Keratinocyte (primary cell): Measurements from ENCODE around the gene ZNF511. TPM values are rescaled to one million over a fixed set of nuclear protein-coding genes. Genes with fewer than 3 reads are reported as not detected.

ENCODE experiments used
- DNase-seq: peaks from one replicate; pipeline ENCODE4 v3.0.0-alpha.2; 2011; ENCODE audit warnings: low read depth, missing footprints, low spot score
- FAIRE-seq: peaks from 2 replicates; lab custom pipeline; 2011; peaks lifted over from hg19 to GRCh38; lab: Jason Lieb, UNC
- H2AFZ ChIP-seq: 2 replicates; pipeline ENCODE4 v1.6.0; 2012; ENCODE audit warnings: low read length, control low read depth, inconsistent platforms; ENCODE audit not compliant: control insufficient read depth
- H3K27ac ChIP-seq: 2 replicates; pipeline ENCODE4 v1.5.1; 2011; ENCODE audit warnings: low read length; ENCODE audit not compliant: control insufficient read depth, insufficient read depth
- H3K27me3 ChIP-seq: 3 replicates; pipeline ENCODE4 v1.6.0; 2011; ENCODE audit warnings: low read length; ENCODE audit not compliant: control insufficient read depth, insufficient read depth; ENCODE audit errors: extremely low read depth
- H3K36me3 ChIP-seq, 2 experiments: 2 replicates in 1 of 2; 3 replicates in 1 of 2; pipeline ENCODE4 v1.5.1; 2011; ENCODE audit warnings: low read length in 2 of 2, mild to moderate bottlenecking in 1 of 2; ENCODE audit not compliant: control insufficient read depth in 2 of 2, insufficient read depth in 2 of 2; ENCODE audit errors: extremely low read depth in 1 of 2
- H3K4me1 ChIP-seq: 3 replicates; pipeline ENCODE4 v1.5.1; 2011; ENCODE audit warnings: low read length; ENCODE audit not compliant: control insufficient read depth, insufficient read depth; ENCODE audit errors: extremely low read depth
- H3K4me2 ChIP-seq: 3 replicates; pipeline ENCODE4 v1.6.0; 2011; ENCODE audit warnings: low read depth, low read length; ENCODE audit not compliant: control insufficient read depth, insufficient read depth; ENCODE audit errors: extremely low read depth
- H3K4me3 ChIP-seq, 3 experiments: fragments of 200-600 bp in 1 of 3; sonication (generic) in 1 of 3; 2 replicates in 2 of 3; 3 replicates in 1 of 3; pipeline ENCODE4 v1.5.1; 2011 to 2016; ENCODE audit warnings: low read length in 3 of 3, mild to moderate bottlenecking in 3 of 3, control low read depth in 2 of 3, inconsistent platforms in 1 of 3, low read depth in 1 of 3, mixed read lengths in 1 of 3, mixed run types in 1 of 3, moderate library complexity in 1 of 3; ENCODE audit not compliant: control insufficient read depth in 2 of 3, insufficient read depth in 2 of 3; ENCODE audit errors: extremely low read depth in 1 of 3
- H3K79me2 ChIP-seq: 2 replicates; pipeline ENCODE4 v1.6.0; 2012; ENCODE audit warnings: low read length; ENCODE audit not compliant: control insufficient read depth, insufficient read depth
- H3K9ac ChIP-seq: 3 replicates; pipeline ENCODE4 v1.6.0; 2011; ENCODE audit warnings: low read length; ENCODE audit not compliant: control insufficient read depth, insufficient read depth; ENCODE audit errors: extremely low read depth
- H3K9me1 ChIP-seq: 3 replicates; pipeline ENCODE4 v1.6.0; 2011; ENCODE audit warnings: low read length; ENCODE audit not compliant: control insufficient read depth, insufficient read depth; ENCODE audit errors: extremely low read depth
- H3K9me3 ChIP-seq: 2 replicates; pipeline ENCODE4 v1.5.1; 2012; ENCODE audit warnings: low read depth, low read length; ENCODE audit not compliant: control insufficient read depth
- H4K20me1 ChIP-seq: 3 replicates; pipeline ENCODE4 v1.6.0; 2011; ENCODE audit warnings: low read length; ENCODE audit not compliant: control insufficient read depth, insufficient read depth; ENCODE audit errors: extremely low read depth
- EZH2 ChIP-seq: IDR thresholded peaks from one replicate; pipeline ENCODE4 v1.6.1; 2012; ENCODE audit warnings: inconsistent platforms, mild to moderate bottlenecking, low read length, moderate library complexity
- dilution Hi-C: fragments of 300-500 bp; cut with MboI; formaldehyde crosslinking; loops from one replicate; pipeline ENCODE4 v1.7.0; 2020; ENCODE audit warnings: low sequenced_read_pairs; ENCODE audit not compliant: extremely low pct_ligation_motif_present
- polyA plus RNA-seq, 5 experiments: library from polyadenylated mRNA; depleted of rRNA in 3 of 5; stranded (reverse) in 3 of 5; stranded (forward) in 1 of 5; unstranded in 1 of 5; fragments of >200 nt; gene quantifications; 1 replicate in 1 of 5; 2 replicates in 3 of 5; 3 replicates in 1 of 5; pipeline versions ENCODE4 v1.2.1 to v1.2.3, GENCODE V29; 2011 to 2012; ENCODE audit warnings: missing spikeins in 2 of 5, low read depth in 1 of 5, low replicate concordance in 1 of 5
- TF ChIP-seq, protein P1 (sequence below), 3 experiments: IDR thresholded peaks in 1 of 3; conservative IDR thresholded peaks in 1 of 3; optimal IDR thresholded peaks in 1 of 3; 2 replicates in 2 of 3; 3 replicates in 1 of 3; pipeline versions ENCODE3 to v1.5.1; 2011; ENCODE audit warnings: low read length in 3 of 3, mild to moderate bottlenecking in 3 of 3, moderate library complexity in 2 of 3, control low read depth in 1 of 3, inconsistent platforms in 1 of 3; ENCODE audit not compliant: insufficient read depth in 2 of 3; ENCODE audit errors: extremely low read depth in 1 of 3

Gene ZNF511
- polyA plus RNA-seq, 1 donor (not counting 4 experiments of a cell fraction or from before 2014, with no cell fraction given): 20.2 TPM

DNA sequence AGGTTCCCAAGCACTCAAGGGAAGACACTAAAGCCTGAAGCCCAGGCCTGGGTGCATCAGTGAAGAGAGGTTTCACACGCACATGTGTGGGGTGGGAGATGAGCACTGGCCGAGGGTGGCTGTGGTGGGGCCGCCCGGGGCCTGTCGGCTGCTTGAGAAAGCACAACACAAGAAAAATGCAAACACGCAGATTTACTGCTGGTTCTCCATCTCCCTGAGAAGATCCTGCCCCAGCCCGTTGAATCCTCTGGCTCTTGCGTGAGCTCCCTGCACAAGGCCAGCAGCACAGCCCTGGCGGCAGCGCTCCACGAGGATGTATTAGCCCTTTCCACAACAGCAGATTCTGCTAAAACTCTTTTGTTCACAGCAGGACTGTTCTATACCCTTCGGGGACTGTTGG, 6.2 kb downstream of the ZNF511 start:
- TF ChIP-seq, protein P1, sequence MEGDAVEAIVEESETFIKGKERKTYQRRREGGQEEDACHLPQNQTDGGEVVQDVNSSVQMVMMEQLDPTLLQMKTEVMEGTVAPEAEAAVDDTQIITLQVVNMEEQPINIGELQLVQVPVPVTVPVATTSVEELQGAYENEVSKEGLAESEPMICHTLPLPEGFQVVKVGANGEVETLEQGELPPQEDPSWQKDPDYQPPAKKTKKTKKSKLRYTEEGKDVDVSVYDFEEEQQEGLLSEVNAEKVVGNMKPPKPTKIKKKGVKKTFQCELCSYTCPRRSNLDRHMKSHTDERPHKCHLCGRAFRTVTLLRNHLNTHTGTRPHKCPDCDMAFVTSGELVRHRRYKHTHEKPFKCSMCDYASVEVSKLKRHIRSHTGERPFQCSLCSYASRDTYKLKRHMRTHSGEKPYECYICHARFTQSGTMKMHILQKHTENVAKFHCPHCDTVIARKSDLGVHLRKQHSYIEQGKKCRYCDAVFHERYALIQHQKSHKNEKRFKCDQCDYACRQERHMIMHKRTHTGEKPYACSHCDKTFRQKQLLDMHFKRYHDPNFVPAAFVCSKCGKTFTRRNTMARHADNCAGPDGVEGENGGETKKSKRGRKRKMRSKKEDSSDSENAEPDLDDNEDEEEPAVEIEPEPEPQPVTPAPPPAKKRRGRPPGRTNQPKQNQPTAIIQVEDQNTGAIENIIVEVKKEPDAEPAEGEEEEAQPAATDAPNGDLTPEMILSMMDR (optimal IDR thresholded peaks at IDR 0.05 in 1 of 3, IDR thresholded peaks at IDR 0.05 in 1 of 3, conservative IDR thresholded peaks at IDR 0.05 in 1 of 3; ENCODE audit: extremely low read depth in 1 of 3, insufficient read depth in 2 of 3, low read length in 3 of 3): no peak
- no peak for TF ChIP-seq EZH2
- no peaks in the 10 kb centered on the region for H3K9me3 ChIP-seq
- no peaks in the 10 kb centered on the region for H3K9me1 ChIP-seq
- no peak overlapping the region for H3K9ac ChIP-seq
- H4K20me1 ChIP-seq: no peaks in the 10 kb centered on the region
- dilution Hi-C loops: no loop called here
- H3K27me3 ChIP-seq: peaks cover 3% of the 10 kb centered on the region
- no peak overlapping the region for H3K4me3 ChIP-seq
- H2AFZ ChIP-seq: no peak overlapping the region
- DNase-seq (no peak), FAIRE-seq (no peak)
- H3K27ac ChIP-seq: no peak overlapping the region
- peaks cover 6 to 12% of the 10 kb centered on the region in 2 experiments for H3K36me3 ChIP-seq
- H3K79me2 ChIP-seq: no peaks in the 10 kb centered on the region
- no peak overlapping the region for H3K4me2 ChIP-seq
- H3K4me1 ChIP-seq: no peaks in the 10 kb centered on the region

DNA sequence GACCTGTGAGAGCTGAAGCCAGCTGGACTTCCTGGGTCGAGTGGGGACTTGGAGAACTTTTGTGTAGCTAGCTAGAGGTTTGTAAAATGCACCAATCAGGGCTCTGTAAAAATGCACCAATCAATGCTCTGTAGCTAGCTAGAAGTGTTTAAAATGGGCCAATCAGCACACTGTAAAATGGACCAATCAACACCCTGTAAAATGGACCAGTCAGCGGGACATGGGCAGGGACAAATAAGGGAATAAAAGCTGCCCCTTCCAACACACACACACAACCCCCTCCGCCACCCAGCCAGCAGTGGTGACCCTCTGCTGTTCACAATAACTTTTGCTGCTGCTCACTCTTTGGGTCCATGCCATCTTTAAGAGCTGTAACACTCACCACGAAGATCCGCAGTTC, 7.1 kb downstream of the ZNF511 start:
- dilution Hi-C loops: no loop called here
- Histone ChIP-seq H3K4me2 (no peak overlapping the region), H3K4me3 (no peak overlapping the region), H3K9ac (no peak overlapping the region), H3K36me3 (peaks cover 6 to 7% of the 10 kb centered on the region in 2 experiments), H3K9me3 (no peaks in the 10 kb centered on the region), H2AFZ (no peak overlapping the region), H3K79me2 (no peaks in the 10 kb centered on the region), H3K27ac (no peak overlapping the region), H3K9me1 (no peaks in the 10 kb centered on the region), H4K20me1 (no peaks in the 10 kb centered on the region), H3K27me3 (peaks cover 3% of the 10 kb centered on the region), H3K4me1 (no peaks in the 10 kb centered on the region)
- no peak for TF ChIP-seq EZH2
- DNase-seq: no peak
- FAIRE-seq: no peak

DNA sequence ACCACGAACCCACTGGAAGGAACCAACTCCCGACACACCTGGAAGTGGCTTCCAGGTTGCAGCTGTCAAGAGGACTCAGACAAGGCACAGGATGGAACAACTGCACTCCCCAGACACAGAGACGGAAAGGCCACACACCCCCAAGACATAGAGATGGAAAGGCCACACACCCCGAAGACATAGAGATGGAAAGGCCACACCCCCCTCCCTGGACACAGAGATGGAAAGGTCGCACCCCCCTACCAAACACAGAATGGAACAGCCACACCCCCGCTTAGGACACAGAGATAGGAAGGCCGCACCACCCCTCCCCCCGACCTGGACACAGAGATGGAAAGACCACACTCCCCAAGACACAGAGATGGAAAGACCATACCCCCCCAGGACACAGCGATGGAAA, 7.6 kb downstream of the ZNF511 start:
- H3K27me3 ChIP-seq: peaks cover 3% of the 10 kb centered on the region
- DNase-seq (no peak), FAIRE-seq (no peak)
- H3K9ac ChIP-seq: no peak overlapping the region
- TF ChIP-seq, protein P1 (optimal IDR thresholded peaks at IDR 0.05 in 1 of 3, IDR thresholded peaks at IDR 0.05 in 1 of 3, conservative IDR thresholded peaks at IDR 0.05 in 1 of 3; ENCODE audit: extremely low read depth in 1 of 3, insufficient read depth in 2 of 3, low read length in 3 of 3): no peak
- no peak for TF ChIP-seq EZH2
- H3K4me1 ChIP-seq: no peaks in the 10 kb centered on the region
- no peaks in the 10 kb centered on the region for H3K9me3 ChIP-seq
- H4K20me1 ChIP-seq: no peaks in the 10 kb centered on the region
- no peaks in the 10 kb centered on the region for H3K9me1 ChIP-seq
- H2AFZ ChIP-seq: no peak overlapping the region
- H3K4me2 ChIP-seq: no peak overlapping the region
- H3K79me2 ChIP-seq: no peaks in the 10 kb centered on the region
- H3K27ac ChIP-seq: no peak overlapping the region
- dilution Hi-C loops: no loop called here
- H3K36me3 ChIP-seq: peaks cover 6 to 7% of the 10 kb centered on the region in 2 experiments
- H3K4me3 ChIP-seq: no peak overlapping the region
